HG03175 (cell line): Measurements from ENCODE around the gene COL18A1.

Source experiments
- ATAC-seq: cut with Tn5 transposase; IDR thresholded peaks from one replicate; pipeline ENCODE4 v1.9.1; 2021; ENCODE audit warnings: mild to moderate bottlenecking, moderate library complexity; ENCODE audit not compliant: unreplicated experiment

Gene COL18A1

GRCh38 chr21:45487891-45488600 lies 83.1 kb downstream of the COL18A1 start:
- ATAC-seq = no peak

GRCh38 chr21:45488931-45489721 lies 84.2 kb downstream of the COL18A1 start:
- no peak for ATAC-seq

GRCh38 chr21:45489722-45489982 lies 84.7 kb downstream of the COL18A1 start:
- ATAC-seq = no peak

GRCh38 chr21:45490049-45490731 lies 85.2 kb downstream of the COL18A1 start:
- ATAC-seq = no peak

- ATAC-seq = no peak
These were observed 86.1 kb downstream of the COL18A1 start for GRCh38 chr21:45491056-45491455.

- no peak for ATAC-seq
These were observed 86.7 kb downstream of the COL18A1 start for GRCh38 chr21:45491623-45492022.

GRCh38 chr21:45492765-45493164 lies 87.8 kb downstream of the COL18A1 start:
- no peak for ATAC-seq

GRCh38 chr21:45493401-45494001 lies 88.5 kb downstream of the COL18A1 start:
- no peak for ATAC-seq

- no peak for ATAC-seq
These were observed 89.3 kb downstream of the COL18A1 start for GRCh38 chr21:45494135-45494850.

GRCh38 chr21:45494851-45495680 lies 90.1 kb downstream of the COL18A1 start:
- no peak for ATAC-seq

GRCh38 chr21:45496151-45496967 lies 91.4 kb downstream of the COL18A1 start:
- ATAC-seq = no peak

- no peak for ATAC-seq
These were observed 92.2 kb downstream of the COL18A1 start for GRCh38 chr21:45496968-45497845.

GRCh38 chr21:45497846-45498645 lies 93.1 kb downstream of the COL18A1 start:
- no peak for ATAC-seq

- ATAC-seq = no peak
These were observed 93.7 kb downstream of the COL18A1 start for GRCh38 chr21:45498646-45499000.

GRCh38 chr21:45499201-45499750 lies 94.3 kb downstream of the COL18A1 start:
- no peak for ATAC-seq

- no peak for ATAC-seq
These were observed 95.1 kb downstream of the COL18A1 start for GRCh38 chr21:45499970-45500577.
